H1 (cell line): ENCODE data around the gene NR3C1.

Source experiments
- ATF3 ChIP-seq: IDR thresholded peaks from 2 replicates; pipeline ENCODE4 v1.6.1; 2011; ENCODE audit warnings: low read depth, mild to moderate bottlenecking, low read length; ENCODE audit not compliant: insufficient read depth
- BRCA1 ChIP-seq: IDR thresholded peaks from 2 replicates; pipeline ENCODE4 v1.6.1; 2012; ENCODE audit warnings: low read depth, low read length, improper control_type of control experiment
- CTCF ChIP-seq, 3 experiments: IDR thresholded peaks; 1 replicate in 2 of 3; 2 replicates in 1 of 3; pipeline versions ENCODE4 v1.5.1 to v1.6.1; 2011; ENCODE audit warnings: low read length in 3 of 3, mild to moderate bottlenecking in 3 of 3, inconsistent platforms in 2 of 3, low read depth in 1 of 3, moderate library complexity in 1 of 3; ENCODE audit not compliant: insufficient read depth in 1 of 3; ENCODE audit errors: control extremely low read depth in 1 of 3
- EGR1 ChIP-seq: IDR thresholded peaks from 2 replicates; pipeline ENCODE4 v1.6.1; 2011; ENCODE audit warnings: low read depth, low read length, borderline replicate concordance
- EP300 ChIP-seq, 2 experiments: IDR thresholded peaks; 1 replicate in 1 of 2; 2 replicates in 1 of 2; pipeline ENCODE4 v1.6.1; 2011 to 2012; ENCODE audit warnings: low read depth in 2 of 2, low read length in 2 of 2, mild to moderate bottlenecking in 2 of 2, borderline replicate concordance in 1 of 2, inconsistent platforms in 1 of 2, moderate library complexity in 1 of 2
- JUN ChIP-seq: IDR thresholded peaks from 2 replicates; pipeline ENCODE4 v1.6.1; 2011; ENCODE audit warnings: low read depth, mild to moderate bottlenecking, improper control_type of control experiment, low read length
- KDM1A ChIP-seq: fragments of 200-600, 300-600 bp; sonication (generic); IDR thresholded peaks from 2 replicates; pipeline ENCODE4 v1.7.1; 2016; ENCODE audit warnings: mild to moderate bottlenecking, low read length, borderline replicate concordance
- NANOG ChIP-seq: IDR thresholded peaks from 2 replicates; pipeline ENCODE4 v1.6.1; 2011; ENCODE audit warnings: low read length, low read depth, mild to moderate bottlenecking, inconsistent platforms; ENCODE audit not compliant: insufficient read depth, poor library complexity, severe bottlenecking
- POLR2A ChIP-seq, 2 experiments: IDR thresholded peaks; 1 replicate in 1 of 2; 2 replicates in 1 of 2; pipeline ENCODE4 v1.6.1; 2011; ENCODE audit warnings: low read depth in 2 of 2, low read length in 2 of 2, mild to moderate bottlenecking in 2 of 2; ENCODE audit errors: control extremely low read depth in 1 of 2
- POLR2AphosphoS5 ChIP-seq: IDR thresholded peaks from 2 replicates; pipeline ENCODE4 v1.6.1; 2011; ENCODE audit warnings: low read depth, low read length
- RAD21 ChIP-seq, 2 experiments: IDR thresholded peaks in 1 of 2; conservative IDR thresholded peaks in 1 of 2; 2 replicates each; pipeline ENCODE4 v1.6.1; 2011; ENCODE audit warnings: low read depth in 2 of 2, low read length in 2 of 2, improper control_type of control experiment in 1 of 2, inconsistent platforms in 1 of 2, mild to moderate bottlenecking in 1 of 2, moderate library complexity in 1 of 2
- RBBP5 ChIP-seq: IDR thresholded peaks from 2 replicates; pipeline ENCODE4 v1.7.1; 2012; ENCODE audit warnings: low read depth, mild to moderate bottlenecking, inconsistent platforms, low read length, moderate library complexity, borderline replicate concordance
- RFX5 ChIP-seq: IDR thresholded peaks from 2 replicates; pipeline ENCODE4 v1.6.1; 2011; ENCODE audit warnings: low read depth, low read length, improper control_type of control experiment, borderline replicate concordance
- YY1 ChIP-seq: IDR thresholded peaks from 2 replicates; pipeline ENCODE4 v1.6.1; 2011; ENCODE audit warnings: low read depth, mild to moderate bottlenecking, low read length

GRCh38 chr5:143390941-143391340 is 12.5 kb downstream of the NR3C1 start:
- TF ChIP-seq RFX5 (no peak), NANOG (no peak), ATF3 (no peak), RAD21 (IDR thresholded peaks at IDR 0.05 in 1 of 2, conservative IDR thresholded peaks at IDR 0.05 in 1 of 2; ENCODE audit: low read depth in 2 of 2, low read length in 2 of 2) (no peak), CTCF (IDR thresholded peaks at IDR 0.05; ENCODE audit: control extremely low read depth in 1 of 3, insufficient read depth in 1 of 3, low read depth in 1 of 3, low read length in 3 of 3) (no peak), POLR2A (IDR thresholded peaks at IDR 0.05; ENCODE audit: control extremely low read depth in 1 of 2, low read depth in 2 of 2, low read length in 2 of 2) (no peak), JUN (no peak), BRCA1 (no peak), YY1 (no peak), POLR2AphosphoS5 (no peak), EP300 (IDR thresholded peaks at IDR 0.05; ENCODE audit: borderline replicate concordance in 1 of 2, low read depth in 2 of 2, low read length in 2 of 2) (no peak), KDM1A (no peak), EGR1 (no peak), RBBP5 (no peak)
